ENCODE data around the gene TTC38. TPM values are rescaled to one million over a fixed set of nuclear protein-coding genes. Genes with fewer than 3 reads are reported as not detected.
"Not testable (repeated sequence)": the region's sequence is repeated elsewhere in the genome, so short reads cannot be mapped to it uniquely, and the experiment has no call there.

The TTC38 gene
- total RNA-seq, 1 experiment from 2014 or later, result 16.7 TPM

DNA sequence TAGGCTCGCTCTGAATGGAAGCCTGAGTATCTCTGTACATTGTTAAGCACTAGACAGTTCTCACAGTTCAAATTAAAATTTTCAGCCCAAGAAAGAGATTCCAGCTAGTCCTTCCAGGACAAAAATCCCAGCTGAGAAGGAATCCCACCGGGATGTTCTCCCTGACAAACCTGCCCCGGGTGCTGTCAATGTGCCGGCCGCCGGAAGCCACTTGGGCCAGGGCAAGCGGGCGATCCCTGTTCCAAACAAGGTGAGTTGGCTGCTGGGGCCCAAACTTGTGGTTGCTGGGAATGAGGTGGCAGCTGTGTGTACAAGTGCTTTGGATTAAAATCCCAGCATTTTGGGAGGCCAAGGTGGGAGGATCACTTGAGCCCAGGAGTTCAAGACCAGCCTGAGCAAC lies 44.2 kb downstream of the TTC38 start:
- H3K36me3 Mint-ChIP-seq (ENCODE audit: insufficient read depth, unreplicated experiment), result peaks cover 17% of the 10 kb centered on the region
- no peaks in the 10 kb centered on the region for H3K4me1 Mint-ChIP-seq (ENCODE audit: insufficient read depth, unreplicated experiment)
- intact Hi-C loops (cut with micrococcal nuclease), result no loop called here
- ChIA-PET POLR2A (interaction anchor here (0.5 to 0.7 kb wide), 2 partner anchors 229 to 1752 kb away, joined by 3 read pairs; no protein-coding TSS in a partner anchor), CTCF (interaction anchor here (0.7 to 11.2 kb wide), 7 partner anchors 191 to 883 kb away, joined by 3 to 157 read pairs (median 4); no protein-coding TSS in a partner anchor)
- H3K4me3 Mint-ChIP-seq (ENCODE audit: unreplicated experiment), result no peak overlapping the region
- H3K27ac Mint-ChIP-seq (ENCODE audit: low read depth, unreplicated experiment), result no peak overlapping the region
- no peak for DNase-seq (ENCODE audit: unreplicated experiment)
- H3K27me3 Mint-ChIP-seq (ENCODE audit: insufficient read depth, unreplicated experiment), result no peaks in the 10 kb centered on the region
- H3K9me3 Mint-ChIP-seq (ENCODE audit: unreplicated experiment), result no peaks in the 10 kb centered on the region
- TF ChIP-seq, protein P1, sequence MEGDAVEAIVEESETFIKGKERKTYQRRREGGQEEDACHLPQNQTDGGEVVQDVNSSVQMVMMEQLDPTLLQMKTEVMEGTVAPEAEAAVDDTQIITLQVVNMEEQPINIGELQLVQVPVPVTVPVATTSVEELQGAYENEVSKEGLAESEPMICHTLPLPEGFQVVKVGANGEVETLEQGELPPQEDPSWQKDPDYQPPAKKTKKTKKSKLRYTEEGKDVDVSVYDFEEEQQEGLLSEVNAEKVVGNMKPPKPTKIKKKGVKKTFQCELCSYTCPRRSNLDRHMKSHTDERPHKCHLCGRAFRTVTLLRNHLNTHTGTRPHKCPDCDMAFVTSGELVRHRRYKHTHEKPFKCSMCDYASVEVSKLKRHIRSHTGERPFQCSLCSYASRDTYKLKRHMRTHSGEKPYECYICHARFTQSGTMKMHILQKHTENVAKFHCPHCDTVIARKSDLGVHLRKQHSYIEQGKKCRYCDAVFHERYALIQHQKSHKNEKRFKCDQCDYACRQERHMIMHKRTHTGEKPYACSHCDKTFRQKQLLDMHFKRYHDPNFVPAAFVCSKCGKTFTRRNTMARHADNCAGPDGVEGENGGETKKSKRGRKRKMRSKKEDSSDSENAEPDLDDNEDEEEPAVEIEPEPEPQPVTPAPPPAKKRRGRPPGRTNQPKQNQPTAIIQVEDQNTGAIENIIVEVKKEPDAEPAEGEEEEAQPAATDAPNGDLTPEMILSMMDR (IDR thresholded peaks at IDR 0.05; ENCODE audit: unreplicated experiment), result no peak
- BruUV-seq (replicated peaks), result no TSS peak

DNA sequence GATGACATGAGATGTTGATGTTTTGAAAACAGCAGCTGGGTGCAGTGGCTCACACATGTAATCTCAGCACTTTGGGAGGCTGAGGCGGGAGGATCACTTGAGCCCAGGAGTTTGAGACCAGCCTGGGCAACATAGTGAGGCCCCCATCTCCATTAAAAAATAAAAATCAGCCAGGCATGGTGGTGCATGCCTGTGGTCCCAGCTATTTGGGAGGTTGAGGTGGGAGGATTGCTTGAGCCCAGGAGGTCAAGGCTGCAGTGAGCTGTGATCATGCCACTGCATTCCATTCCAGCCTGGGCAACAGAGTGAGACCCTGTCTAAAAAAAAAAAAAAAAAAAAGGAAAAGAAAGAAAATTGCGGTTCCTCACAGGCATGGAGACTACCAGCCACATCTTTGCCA lies 45.0 kb downstream of the TTC38 start:
- peaks cover 17% of the 10 kb centered on the region for H3K36me3 Mint-ChIP-seq (ENCODE audit: insufficient read depth, unreplicated experiment)
- H3K9me3 Mint-ChIP-seq (ENCODE audit: unreplicated experiment); POLR2A ChIA-PET; BruUV-seq (replicated peaks); H3K27ac Mint-ChIP-seq (ENCODE audit: low read depth, unreplicated experiment); DNase-seq (ENCODE audit: unreplicated experiment); intact Hi-C loops (cut with micrococcal nuclease); H3K4me1 Mint-ChIP-seq (ENCODE audit: insufficient read depth, unreplicated experiment); H3K27me3 Mint-ChIP-seq (ENCODE audit: insufficient read depth, unreplicated experiment); H3K4me3 Mint-ChIP-seq (ENCODE audit: unreplicated experiment): not testable (repeated sequence)
- CTCF ChIA-PET, result interaction anchor here (0.8 to 11.2 kb wide), 7 partner anchors 9 to 318 kb away, joined by 3 to 157 read pairs (median 5); no protein-coding TSS in a partner anchor

DNA sequence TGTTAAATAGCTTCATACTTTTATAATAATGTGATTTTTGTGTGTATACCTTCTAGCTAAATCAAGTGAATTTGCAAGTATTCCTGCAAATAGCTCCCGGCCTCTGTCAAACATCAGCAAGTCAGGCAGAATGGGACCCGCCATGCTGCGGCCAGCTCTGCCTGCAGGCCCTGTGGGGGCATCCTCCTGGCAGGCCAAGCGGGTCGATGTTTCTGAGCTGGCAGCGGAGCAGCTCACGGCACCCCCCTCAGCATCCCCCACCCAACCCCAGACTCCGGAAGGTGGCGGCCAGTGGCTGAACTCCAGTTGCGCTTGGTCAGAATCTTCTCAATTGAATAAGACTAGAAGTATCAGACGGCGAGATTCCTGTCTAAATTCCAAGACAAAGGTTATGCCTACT lies 48.2 kb downstream of the TTC38 start:
- BruUV-seq (replicated peaks), result no TSS peak
- Mint-ChIP-seq H3K27me3 (ENCODE audit: insufficient read depth, unreplicated experiment) (no peaks in the 10 kb centered on the region), H3K9me3 (ENCODE audit: unreplicated experiment) (no peaks in the 10 kb centered on the region), H3K4me1 (ENCODE audit: insufficient read depth, unreplicated experiment) (no peaks in the 10 kb centered on the region), H3K4me3 (ENCODE audit: unreplicated experiment) (no peak overlapping the region), H3K36me3 (ENCODE audit: insufficient read depth, unreplicated experiment) (peaks cover 18% of the 10 kb centered on the region), H3K27ac (ENCODE audit: low read depth, unreplicated experiment) (no peak overlapping the region)
- TF ChIP-seq, protein P1 (IDR thresholded peaks at IDR 0.05; ENCODE audit: unreplicated experiment), result no peak
- no peak for DNase-seq (ENCODE audit: unreplicated experiment)
- ChIA-PET CTCF (interaction anchor here (0.6 to 11.2 kb wide), 19 partner anchors 11 to 321 kb away, joined by 3 to 157 read pairs (median 5); partner anchors contain the start of gene TRMU), POLR2A (interaction anchor here (0.7 to 1.9 kb wide), 2 partner anchors 14 to 19 kb away, joined by 3 to 4 read pairs; partner anchors contain the start of gene TRMU)
- intact Hi-C loops (cut with micrococcal nuclease), result loop anchor here (2.0 kb wide), 1 partner anchor 309 kb away; no protein-coding TSS in a partner anchor

DNA sequence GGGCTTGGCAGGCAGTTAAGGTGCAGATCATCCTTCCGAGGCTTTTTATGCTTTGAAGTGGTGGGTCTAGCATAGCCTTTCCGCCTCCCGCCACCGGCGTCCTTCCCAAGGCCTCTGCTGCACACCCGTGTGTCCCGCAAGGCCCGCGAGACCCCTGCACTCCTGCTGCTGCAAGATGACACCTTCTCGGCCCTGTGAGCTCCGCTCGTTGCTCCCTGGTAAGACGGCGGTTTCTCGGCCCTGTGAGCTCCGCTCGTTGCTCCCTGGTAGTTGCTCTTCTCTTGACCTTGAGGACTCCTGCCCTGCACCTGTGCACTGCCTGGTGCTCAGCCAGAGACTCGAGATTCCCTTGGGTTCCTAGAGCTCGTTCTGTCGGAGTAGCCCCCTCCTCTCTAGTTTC lies 49.8 kb downstream of the TTC38 start:
- TF ChIP-seq, protein P1 (IDR thresholded peaks at IDR 0.05; ENCODE audit: unreplicated experiment), result no peak
- DNase-seq (ENCODE audit: unreplicated experiment), result no peak
- Mint-ChIP-seq H3K9me3 (ENCODE audit: unreplicated experiment) (no peaks in the 10 kb centered on the region), H3K27ac (ENCODE audit: low read depth, unreplicated experiment) (no peak overlapping the region), H3K27me3 (ENCODE audit: insufficient read depth, unreplicated experiment) (no peaks in the 10 kb centered on the region), H3K36me3 (ENCODE audit: insufficient read depth, unreplicated experiment) (peaks cover 18% of the 10 kb centered on the region), H3K4me3 (ENCODE audit: unreplicated experiment) (no peak overlapping the region), H3K4me1 (ENCODE audit: insufficient read depth, unreplicated experiment) (no peaks in the 10 kb centered on the region)
- BruUV-seq (replicated peaks), result no TSS peak
- POLR2A ChIA-PET, result no interaction called here
- intact Hi-C loops (cut with micrococcal nuclease), result no loop called here
- CTCF ChIA-PET, result interaction anchor here (0.8 to 11.2 kb wide), 4 partner anchors 114 to 323 kb away, joined by 3 to 157 read pairs (median 12); no protein-coding TSS in a partner anchor
